A549 (cell line): Measurements from ENCODE around the gene TMEM87B.

Source experiments
- CHD4 ChIP-seq: fragments of 200-600 bp; sonication (generic); IDR thresholded peaks from 2 replicates; pipeline ENCODE4 v1.6.1; 2016; ENCODE audit warnings: antibody characterized with exemption, mild to moderate bottlenecking, borderline replicate concordance
- CTCF ChIP-seq: fragments of >200 bp; sonication (Bioruptor Twin); formaldehyde crosslinking; IDR thresholded peaks from 3 replicates; pipeline ENCODE4 v1.5.1; 2016
- EP300 ChIP-seq, 2 experiments: fragments of >200 bp; sonication (Bioruptor Twin); formaldehyde crosslinking; IDR thresholded peaks; 2 replicates in 1 of 2; 3 replicates in 1 of 2; pipeline ENCODE4 v1.6.1; 2016 to 2017
- HMGXB4 ChIP-seq: fragments of 250-450 bp; sonication (Bioruptor Pico); IDR thresholded peaks from 2 replicates; pipeline ENCODE4 v1.5.0; 2021; ENCODE audit warnings: mild to moderate bottlenecking, moderate library complexity, borderline replicate concordance
- MAFK ChIP-seq: fragments of 450-650 bp; IDR thresholded peaks from 2 replicates; pipeline ENCODE4 v1.6.1; 2014; ENCODE audit not compliant: partially characterized antibody
- MAX ChIP-seq: IDR thresholded peaks from 2 replicates; pipeline ENCODE4 v1.6.1; 2012
- NPAS2 ChIP-seq: fragments of 250-450 bp; sonication (Bioruptor Pico); IDR thresholded peaks from 2 replicates; pipeline ENCODE4 v1.8.0; 2022; ENCODE audit warnings: mild to moderate bottlenecking, moderate library complexity, borderline replicate concordance
- POLR2A ChIP-seq: IDR thresholded peaks from 2 replicates; pipeline ENCODE4 v1.6.1; 2012; ENCODE audit warnings: mild to moderate bottlenecking, low read length
- SREBF2 ChIP-seq: fragments of 450-650 bp; IDR thresholded peaks from 2 replicates; pipeline ENCODE4 v1.6.1; 2014; ENCODE audit warnings: mild to moderate bottlenecking, moderate library complexity
- USF2 ChIP-seq: fragments of 450-650 bp; IDR thresholded peaks from 2 replicates; pipeline ENCODE4 v1.6.1; 2014; ENCODE audit warnings: antibody characterized with exemption
- ZSCAN20 ChIP-seq: fragments of 250-450 bp; sonication (Bioruptor Pico); IDR thresholded peaks from 2 replicates; pipeline ENCODE4 v1.8.0; 2022; ENCODE audit warnings: mild to moderate bottlenecking, moderate library complexity

GRCh38 chr2:112151701-112152440 lies 96.8 kb downstream of the TMEM87B start:
- TF ChIP-seq EP300 (IDR thresholded peaks at IDR 0.05) (no peak), CTCF (no peak), MAFK (no peak), POLR2A (no peak), CHD4 (no peak), SREBF2 (no peak), MAX (no peak), ZSCAN20 (CRISPR knock-in tag) (no peak), HMGXB4 (no peak), USF2 (no peak), NPAS2 (CRISPR knock-in tag) (no peak)
